ENCODE data around the gene PRRG2.

PRRG2 gene

GRCh38 chr19:49629659-49630058, 48.5 kb downstream of the PRRG2 start:
- no peaks in the 10 kb centered on the region for H3K27me3 ChIP-seq (ENCODE audit: insufficient read depth, low read length, poor library complexity)
- no peak for DNase-seq
- H3K4me1 ChIP-seq (ENCODE audit: insufficient read depth, low read length): no peaks in the 10 kb centered on the region
- no peak overlapping the region for H3K27ac ChIP-seq (ENCODE audit: low read length)
- H3K4me3 ChIP-seq (ENCODE audit: low read depth in 1 of 2, low read length in 2 of 2): no peak overlapping the region
- no peak for ATAC-seq (ENCODE audit: insufficient read depth, low read depth)
- TF ChIP-seq EZH2 (IDR thresholded peaks at IDR 0.05; ENCODE audit: borderline replicate concordance, low read depth, low read length, severe bottlenecking) (no peak), CTCF (IDR thresholded peaks at IDR 0.05; ENCODE audit: borderline replicate concordance, extremely low read depth, low read length, poor library complexity, severe bottlenecking) (no peak)
- H3K9ac ChIP-seq (ENCODE audit: low read depth, low read length): no peak overlapping the region
- no peak overlapping the region for H3K4me2 ChIP-seq (ENCODE audit: insufficient read depth, low read length)
- H2AFZ ChIP-seq (ENCODE audit: low read depth, low read length): no peak overlapping the region
- no peaks in the 10 kb centered on the region for H3K79me2 ChIP-seq (ENCODE audit: insufficient read depth, low read length)
- H3K36me3 ChIP-seq (ENCODE audit: insufficient read depth, low read length): peaks cover 31% of the 10 kb centered on the region
- H4K20me1 ChIP-seq (ENCODE audit: insufficient read depth, low read length): peaks cover 4% of the 10 kb centered on the region; the same call in 1 of the 2 replicates
- no peaks in the 10 kb centered on the region for H3K9me3 ChIP-seq (ENCODE audit: insufficient read depth, low read length, severe bottlenecking)

- no peak for DNase-seq
- Histone ChIP-seq H3K9ac (ENCODE audit: low read depth, low read length) (no peak overlapping the region), H3K27ac (ENCODE audit: low read length) (no peak overlapping the region), H3K36me3 (ENCODE audit: insufficient read depth, low read length) (peaks cover 22% of the 10 kb centered on the region), H3K27me3 (ENCODE audit: insufficient read depth, low read length, poor library complexity) (no peaks in the 10 kb centered on the region), H3K79me2 (ENCODE audit: insufficient read depth, low read length) (no peaks in the 10 kb centered on the region), H2AFZ (ENCODE audit: low read depth, low read length) (no peak overlapping the region), H3K9me3 (ENCODE audit: insufficient read depth, low read length, severe bottlenecking) (no peaks in the 10 kb centered on the region), H3K4me2 (ENCODE audit: insufficient read depth, low read length) (no peak overlapping the region), H3K4me1 (ENCODE audit: insufficient read depth, low read length) (no peaks in the 10 kb centered on the region), H4K20me1 (ENCODE audit: insufficient read depth, low read length) (no peaks in the 10 kb centered on the region), H3K4me3 (ENCODE audit: low read depth in 1 of 2, low read length in 2 of 2) (no peak overlapping the region)
- TF ChIP-seq EZH2 (IDR thresholded peaks at IDR 0.05; ENCODE audit: borderline replicate concordance, low read depth, low read length, severe bottlenecking) (no peak), CTCF (IDR thresholded peaks at IDR 0.05; ENCODE audit: borderline replicate concordance, extremely low read depth, low read length, poor library complexity, severe bottlenecking) (no peak)
- ATAC-seq (ENCODE audit: insufficient read depth, low read depth): 0 out of 3 replicates have a peak, but pooled peaks have one; percentile 15
These were observed 50.0 kb downstream of the PRRG2 start for GRCh38 chr19:49631014-49631588.

- H3K9me3 ChIP-seq (ENCODE audit: insufficient read depth, low read length, severe bottlenecking): no peaks in the 10 kb centered on the region
- no peak overlapping the region for H3K4me3 ChIP-seq (ENCODE audit: low read depth in 1 of 2, low read length in 2 of 2)
- H3K79me2 ChIP-seq (ENCODE audit: insufficient read depth, low read length): no peaks in the 10 kb centered on the region
- H2AFZ ChIP-seq (ENCODE audit: low read depth, low read length): no peak overlapping the region
- no peak for ATAC-seq (ENCODE audit: insufficient read depth, low read depth)
- H3K9ac ChIP-seq (ENCODE audit: low read depth, low read length): no peak overlapping the region
- DNase-seq: no peak
- H3K27me3 ChIP-seq (ENCODE audit: insufficient read depth, low read length, poor library complexity): no peaks in the 10 kb centered on the region
- H3K27ac ChIP-seq (ENCODE audit: low read length): no peak overlapping the region
- H3K4me2 ChIP-seq (ENCODE audit: insufficient read depth, low read length): no peak overlapping the region
- H3K36me3 ChIP-seq (ENCODE audit: insufficient read depth, low read length): peaks cover 17% of the 10 kb centered on the region
- H4K20me1 ChIP-seq (ENCODE audit: insufficient read depth, low read length): no peaks in the 10 kb centered on the region; the same call in 1 of the 2 replicates
- H3K4me1 ChIP-seq (ENCODE audit: insufficient read depth, low read length): no peaks in the 10 kb centered on the region
- TF ChIP-seq CTCF (IDR thresholded peaks at IDR 0.05; ENCODE audit: borderline replicate concordance, extremely low read depth, low read length, poor library complexity, severe bottlenecking) (no peak), EZH2 (IDR thresholded peaks at IDR 0.05; ENCODE audit: borderline replicate concordance, low read depth, low read length, severe bottlenecking) (no peak)
These were observed 50.6 kb downstream of the PRRG2 start for GRCh38 chr19:49631610-49632192.

All from DND-41 (cell line).